Measurements from ENCODE around the gene ZBTB20.
"Not testable (repeated sequence)": the region's sequence is repeated elsewhere in the genome, so short reads cannot be mapped to it uniquely, and the experiment has no call there.

ZBTB20 gene

DNA sequence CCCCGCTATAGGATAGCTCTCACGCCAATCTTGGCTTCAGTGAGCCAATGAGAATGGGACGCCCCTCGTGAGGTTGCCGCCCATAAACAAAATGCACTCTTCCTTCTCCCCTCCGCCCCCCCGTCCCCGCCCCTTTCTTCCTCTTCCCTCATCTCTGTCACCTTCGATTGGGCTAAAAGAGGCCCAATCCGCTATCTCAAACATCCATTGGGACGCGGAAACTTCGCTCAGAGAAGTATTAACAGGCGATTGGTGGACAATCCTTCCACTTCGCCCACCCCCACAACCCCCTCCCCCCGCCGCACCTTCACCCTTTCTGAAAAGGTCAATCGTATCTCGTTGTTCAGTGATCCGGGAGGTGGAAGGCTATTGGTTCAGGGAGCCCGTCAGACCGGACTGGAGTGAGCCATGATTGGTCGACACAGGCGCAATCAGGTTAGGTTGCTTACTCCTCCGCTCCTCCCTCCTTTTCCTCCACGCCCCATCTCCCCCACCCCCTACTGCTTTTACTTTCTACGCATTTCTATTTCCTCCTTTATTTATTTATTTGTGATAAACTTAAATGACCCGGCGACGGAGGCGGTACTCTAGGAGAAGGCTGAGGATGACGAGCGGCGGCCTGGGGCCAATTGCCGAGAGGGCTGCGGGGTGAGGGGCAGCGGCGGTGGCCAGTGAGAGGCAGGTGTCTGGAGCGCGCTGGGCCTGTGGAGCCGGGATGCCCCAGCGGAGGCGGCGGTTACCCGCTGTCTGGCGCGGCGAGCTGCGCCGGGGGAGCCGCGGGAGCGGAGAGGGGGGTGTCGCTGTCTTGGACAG lies 447 bp upstream of the ZBTB20 start:
- DNase-seq (ENCODE audit: low read depth in 3 of 3), result peak; percentile 90 to 96 (median 93)

DNA sequence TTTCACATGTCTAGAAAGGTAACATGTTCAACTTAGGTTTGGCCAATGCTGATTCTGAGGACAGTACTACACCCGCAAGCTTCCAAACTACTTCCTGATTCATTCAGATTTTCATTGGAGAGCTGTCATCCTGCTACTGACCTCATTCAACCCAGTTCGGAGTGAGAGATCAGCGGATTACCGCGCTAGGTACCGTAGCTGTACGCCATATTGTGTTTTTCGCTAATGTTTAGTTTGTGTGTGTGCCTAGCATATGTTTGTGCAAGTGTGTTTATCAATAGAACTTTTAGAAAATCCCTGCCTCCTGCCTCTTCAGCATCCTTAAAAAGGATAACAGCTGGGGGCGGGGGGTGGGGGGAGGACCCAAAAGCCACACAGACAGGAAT lies 1.1 kb downstream of the ZBTB20 start:
- DNase-seq (ENCODE audit: low read depth in 3 of 3), result peak; percentile 15 to 26 (median 18)

DNA sequence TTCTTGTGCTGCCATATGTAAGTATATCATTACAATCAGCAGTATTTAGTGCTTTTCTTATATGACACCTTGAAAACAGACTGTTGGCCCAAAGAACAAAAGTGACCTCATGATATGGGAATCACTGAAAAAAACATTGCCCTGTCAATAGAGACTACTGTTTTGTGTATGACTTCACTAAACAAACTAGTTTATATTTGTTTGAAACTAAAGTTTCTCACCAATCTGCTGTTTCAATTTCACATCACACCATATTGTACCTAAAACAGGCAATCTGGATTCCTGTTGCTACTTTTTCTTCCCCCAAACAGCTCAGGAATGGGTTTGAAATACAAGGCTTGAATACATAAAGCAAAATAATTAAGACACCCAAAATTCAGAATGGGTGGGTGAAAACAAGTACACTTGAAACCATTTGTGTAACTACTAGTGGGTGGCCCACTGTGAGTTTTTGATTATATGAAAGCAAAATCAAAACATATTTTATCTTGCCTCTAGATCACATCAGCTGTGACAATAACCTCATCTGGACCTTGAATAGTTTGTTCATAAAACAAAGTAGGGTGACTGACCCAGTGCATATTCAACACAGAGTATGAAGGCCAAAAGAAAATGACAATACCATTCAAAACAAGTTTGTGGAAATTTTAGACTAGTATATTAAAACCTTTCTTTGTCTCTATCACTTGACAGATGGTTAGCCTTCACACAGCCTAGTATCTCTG lies 5.9 kb downstream of the ZBTB20 start:
- DNase-seq (ENCODE audit: low read depth in 3 of 3), result no peak

DNA sequence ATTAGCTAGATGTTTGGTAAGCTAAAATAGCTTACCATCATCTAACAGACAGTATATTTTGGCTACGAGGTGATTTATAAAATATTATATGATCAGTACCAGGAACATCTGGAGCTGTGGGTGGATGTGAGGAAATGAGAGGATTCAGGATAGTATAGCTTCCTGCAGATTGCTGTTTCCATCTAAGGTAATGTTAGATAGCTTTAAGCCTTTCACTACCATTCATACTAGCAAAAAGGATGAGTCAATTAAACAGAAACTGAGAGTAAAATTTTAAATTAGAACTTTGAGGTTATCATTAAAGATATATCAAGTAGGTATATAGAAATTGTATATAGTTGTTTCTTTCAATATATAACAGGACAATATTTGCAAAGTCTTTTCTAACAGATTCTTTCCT lies 8.0 kb downstream of the ZBTB20 start:
- no peak for DNase-seq (ENCODE audit: low read depth in 3 of 3)

GRCh38 chr3:115134648-115135347 lies 12.3 kb downstream of the ZBTB20 start:
- DNase-seq (ENCODE audit: low read depth in 3 of 3), result no peak

DNA sequence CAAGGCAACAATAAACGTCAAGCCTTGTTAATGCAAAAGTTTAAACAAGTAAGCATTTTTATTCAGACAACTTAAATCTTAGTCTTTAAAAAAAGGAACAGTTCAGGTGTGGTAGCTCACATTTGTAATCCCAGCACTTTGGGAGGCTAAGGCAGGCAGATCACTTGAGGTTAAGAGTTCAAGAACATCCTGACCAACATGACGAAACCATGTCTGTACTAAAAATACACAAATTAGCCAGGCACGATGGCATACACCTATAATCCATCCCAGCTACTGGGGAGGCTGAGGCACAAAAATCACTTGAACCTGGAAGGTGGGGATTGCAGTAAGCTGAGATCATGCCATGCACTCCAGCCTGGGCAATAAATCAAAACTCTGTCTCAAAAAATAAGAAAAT lies 19.9 kb downstream of the ZBTB20 start:
- DNase-seq (ENCODE audit: low read depth in 3 of 3), result no peak

- DNase-seq (ENCODE audit: low read depth in 3 of 3), result no peak
These were observed 26.5 kb downstream of the ZBTB20 start for GRCh38 chr3:115120597-115120996.

DNA sequence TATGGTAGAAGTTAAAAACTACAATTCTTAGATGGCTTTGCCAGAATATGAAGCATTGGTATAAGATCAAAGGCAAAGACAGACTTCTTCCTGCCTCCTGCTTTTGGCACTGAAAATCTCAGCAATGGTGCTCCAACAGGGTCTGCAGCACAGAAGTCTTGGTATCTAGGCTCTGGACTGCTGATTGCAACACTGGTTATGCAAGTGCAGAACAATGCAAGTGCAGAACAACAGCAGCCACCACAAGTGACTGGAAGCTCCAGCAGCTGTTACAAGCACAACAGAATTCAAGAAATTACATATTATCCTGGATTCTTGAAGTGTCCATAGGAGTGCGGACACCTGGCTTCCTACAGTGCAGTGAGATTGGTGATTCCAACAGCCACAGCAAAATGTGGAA lies 33.7 kb downstream of the ZBTB20 start:
- no peak for DNase-seq (ENCODE audit: low read depth in 3 of 3)

GRCh38 chr3:115111632-115112031 lies 35.5 kb downstream of the ZBTB20 start:
- no peak for DNase-seq (ENCODE audit: low read depth in 3 of 3)

DNA sequence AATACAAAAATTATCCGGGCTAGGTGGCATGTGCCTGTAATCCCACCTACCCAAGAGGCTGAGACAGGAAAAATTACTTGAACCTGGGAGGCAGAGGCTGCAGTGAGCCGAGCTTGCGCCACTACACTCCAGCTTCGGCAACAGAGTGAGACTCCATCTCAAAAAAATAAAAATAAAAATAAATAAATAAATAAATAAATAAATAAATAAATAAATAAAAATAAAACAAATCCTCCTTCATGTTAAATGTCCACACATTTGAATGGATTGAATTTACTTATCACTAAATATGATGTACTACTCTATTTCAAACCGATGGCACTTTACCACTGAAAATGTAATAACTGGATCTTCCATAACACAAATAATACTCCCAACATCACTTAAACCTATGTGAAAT lies 36.3 kb downstream of the ZBTB20 start:
- no peak for DNase-seq (ENCODE audit: low read depth in 3 of 3)

- DNase-seq (ENCODE audit: low read depth in 3 of 3), result not testable (repeated sequence)
These were observed 37.0 kb downstream of the ZBTB20 start for GRCh38 chr3:115110066-115110465.

DNA sequence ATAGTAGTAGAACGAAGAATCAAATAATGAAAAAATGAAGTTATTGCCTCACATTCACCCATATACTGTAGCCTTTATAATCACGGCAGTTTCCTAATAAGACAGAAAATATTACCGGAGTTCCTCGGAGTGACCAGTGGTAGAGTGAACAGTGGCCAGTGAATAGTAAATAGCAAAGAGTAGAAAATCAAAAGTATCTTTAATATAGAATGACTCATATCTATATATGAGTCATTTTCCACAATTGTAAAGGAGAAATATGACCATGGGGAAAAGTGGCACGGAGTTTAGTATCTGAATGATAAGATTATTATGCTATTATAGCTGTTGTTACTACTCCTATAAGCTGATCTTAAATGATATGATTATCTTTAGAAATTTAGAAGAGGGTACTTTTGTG lies 38.5 kb downstream of the ZBTB20 start:
- DNase-seq (ENCODE audit: low read depth in 3 of 3), result no peak

DNA sequence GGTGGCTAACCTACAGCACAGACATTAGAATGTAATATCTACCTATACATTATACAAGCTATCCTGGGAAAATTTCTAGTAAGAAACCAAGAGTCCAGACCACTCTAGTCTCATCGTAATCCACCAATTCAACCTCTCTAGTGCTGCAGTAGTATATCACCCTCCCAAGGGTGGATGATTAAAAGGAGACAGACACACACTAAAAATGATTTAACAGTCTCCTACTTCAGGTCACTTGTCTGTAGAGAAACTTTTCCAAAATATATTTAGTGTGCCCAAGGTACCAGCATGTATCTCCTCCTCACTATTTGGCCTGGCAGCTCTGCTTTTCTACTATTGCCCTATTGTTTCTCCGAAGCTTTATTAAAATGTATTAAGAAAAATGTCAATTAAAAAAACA lies 45.0 kb downstream of the ZBTB20 start:
- no peak for DNase-seq (ENCODE audit: low read depth in 3 of 3)

GRCh38 chr3:115100806-115101205 lies 46.3 kb downstream of the ZBTB20 start:
- no peak for DNase-seq (ENCODE audit: low read depth in 3 of 3)

- DNase-seq (ENCODE audit: low read depth in 3 of 3), result no peak
These were observed 47.0 kb downstream of the ZBTB20 start for GRCh38 chr3:115099986-115100571.

DNA sequence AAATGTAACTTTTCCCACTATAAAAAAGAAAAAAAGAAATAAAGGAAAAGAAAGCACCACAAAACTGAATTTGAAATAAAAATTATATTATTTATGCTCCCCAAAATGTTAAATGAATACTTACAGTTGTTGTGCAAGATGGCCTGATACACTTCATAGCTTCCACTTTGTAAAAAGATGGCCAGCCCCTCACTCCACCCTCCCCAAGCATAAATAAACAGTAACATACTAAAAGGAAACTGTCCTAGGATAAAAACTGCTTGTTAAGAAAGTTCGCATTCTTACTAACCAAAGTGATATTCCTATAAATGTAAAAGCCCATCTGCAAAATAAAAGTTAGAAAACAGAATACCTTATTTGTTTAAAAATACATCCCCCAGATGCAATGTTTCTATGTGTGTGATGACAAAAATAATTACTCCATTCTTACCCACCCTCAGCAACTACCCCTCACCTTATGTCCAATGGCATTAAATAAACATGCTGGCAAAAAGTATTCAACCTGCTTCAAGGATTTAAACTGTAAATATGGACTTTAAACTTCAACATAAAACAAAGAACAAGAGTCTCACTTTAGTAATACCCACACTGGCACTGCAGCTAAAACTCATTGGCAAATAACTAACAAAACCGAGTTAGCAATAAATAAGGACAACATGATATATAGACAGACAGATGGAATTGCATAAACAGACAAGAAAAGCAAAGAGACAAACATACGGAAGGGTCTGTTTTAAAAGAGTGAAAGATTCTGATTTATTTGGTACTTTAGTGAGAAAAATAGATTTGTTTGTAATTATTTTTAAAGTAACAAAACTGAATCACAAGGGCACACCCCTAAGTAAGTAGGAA lies 47.7 kb downstream of the ZBTB20 start:
- no peak for DNase-seq (ENCODE audit: low read depth in 3 of 3)

- DNase-seq (ENCODE audit: low read depth in 3 of 3), result no peak
These were observed 48.6 kb downstream of the ZBTB20 start for GRCh38 chr3:115098354-115099073.

DNA sequence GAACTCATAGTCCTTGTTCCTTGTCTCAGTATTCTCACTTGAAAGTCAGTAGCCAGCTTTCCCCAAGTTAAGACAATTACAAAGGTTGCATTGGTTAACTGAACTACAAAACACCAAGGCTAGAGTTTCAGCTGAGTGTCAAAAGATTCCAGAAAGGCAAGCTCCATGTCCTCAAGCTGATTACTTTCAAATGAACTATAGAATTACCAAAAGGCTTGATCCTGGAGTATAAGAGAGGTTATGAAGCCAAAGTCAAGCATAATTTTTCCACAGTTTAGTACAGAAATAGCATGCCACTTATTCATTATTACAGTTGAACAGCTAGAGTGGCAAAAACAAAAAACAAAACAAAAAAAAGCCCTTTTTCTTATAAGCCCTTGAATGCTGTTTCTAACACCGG lies 51.9 kb downstream of the ZBTB20 start:
- no peak for DNase-seq (ENCODE audit: low read depth in 3 of 3)

DNA sequence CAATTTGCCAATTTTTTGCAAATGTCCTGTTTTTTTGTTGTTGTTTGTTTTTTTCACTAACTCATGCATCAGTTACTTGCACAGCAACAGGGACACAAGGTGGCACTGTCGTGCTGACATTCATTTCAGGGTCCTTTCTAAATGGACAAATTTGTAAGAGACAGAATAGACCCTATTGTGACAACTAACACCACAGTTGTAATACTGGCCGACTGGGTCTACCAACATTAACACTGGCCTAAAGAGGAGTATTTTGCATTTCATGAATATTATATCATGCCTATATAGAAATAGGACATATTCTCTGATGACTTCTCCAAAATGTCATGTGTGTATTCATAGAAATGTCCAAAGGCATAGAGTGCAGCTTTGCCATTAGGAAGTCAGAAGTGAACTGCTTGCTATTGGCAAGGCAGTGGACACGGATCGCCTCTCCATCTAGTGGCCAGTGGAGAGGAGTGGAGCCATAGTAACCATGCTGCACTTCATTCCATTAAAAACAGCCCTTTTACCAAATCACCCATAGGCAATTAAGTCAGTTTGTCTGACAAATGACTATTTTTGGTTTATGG lies 54.8 kb downstream of the ZBTB20 start:
- peak in 1 of 3 donors; percentile 29 for DNase-seq (ENCODE audit: low read depth in 3 of 3)

- no peak for DNase-seq (ENCODE audit: low read depth in 3 of 3)
These were observed 56.4 kb downstream of the ZBTB20 start for GRCh38 chr3:115090712-115091111.

All from stimulated activated CD4-positive, alpha-beta T cell treated with anti-CD3 and anti-CD28 coated beads, TNF-alpha, amount 100 ng/mL, for 48 hours (primary cell).